Tibial artery (tissue), 4 donors: ENCODE measurements around the gene TRANK1.

Experiments
- DNase-seq, 2 donors: peaks; one replicate each; pipeline ENCODE4 v3.0.0-alpha.2; 2019
- H3K27ac ChIP-seq, 2 donors: fragments of 200-600 bp; sonication (generic) in 1 of 2; 1 replicate in 1 of 2; 2 replicates in 1 of 2; pipeline ENCODE4 v1.5.1; 2018 to 2019; ENCODE audit warnings: mild to moderate bottlenecking in 1 of 2
- H3K27me3 ChIP-seq, 2 donors: fragments of 200-600 bp; sonication (generic) in 1 of 2; one replicate each; pipeline versions ENCODE4 v1.5.1 to v1.6.0; 2016 to 2019
- H3K36me3 ChIP-seq, 3 donors: fragments of 200-600 bp; sonication (generic) in 2 of 3; one replicate each; pipeline ENCODE4 v1.5.1; 2016 to 2019; ENCODE audit warnings: mild to moderate bottlenecking in 2 of 3
- H3K4me1 ChIP-seq, 4 donors: fragments of 200-600 bp; sonication (generic) in 2 of 4; 1 replicate in 3 of 4; 2 replicates in 1 of 4; pipeline ENCODE4 v1.5.1; 2016 to 2019
- H3K4me3 ChIP-seq, 2 donors: fragments of 200-600 bp; sonication (generic) in 1 of 2; 1 replicate in 1 of 2; 2 replicates in 1 of 2; pipeline ENCODE4 v1.5.1; 2018 to 2019; ENCODE audit warnings: mild to moderate bottlenecking in 2 of 2
- H3K9me3 ChIP-seq, 3 donors: fragments of 200-600 bp; sonication (generic) in 1 of 3; one replicate each; pipeline ENCODE4 v1.5.1; 2016 to 2019
- intact Hi-C: fragments of 100-400 bp; cut with DNase I; formaldehyde crosslinking; loops from one replicate; pipeline ENCODE4 v1.15.0; 2023; ENCODE audit warnings: low total_unique reads
- TF ChIP-seq, protein P1 (sequence below), 2 experiments: fragments of 200-600 bp in 1 of 2; fragments of 450-650 bp in 1 of 2; IDR thresholded peaks; one replicate each; pipeline ENCODE4 v1.5.1; 2017 to 2019; ENCODE audit warnings: antibody characterized with exemption in 2 of 2, mild to moderate bottlenecking in 1 of 2, moderate library complexity in 1 of 2

Gene TRANK1

DNA sequence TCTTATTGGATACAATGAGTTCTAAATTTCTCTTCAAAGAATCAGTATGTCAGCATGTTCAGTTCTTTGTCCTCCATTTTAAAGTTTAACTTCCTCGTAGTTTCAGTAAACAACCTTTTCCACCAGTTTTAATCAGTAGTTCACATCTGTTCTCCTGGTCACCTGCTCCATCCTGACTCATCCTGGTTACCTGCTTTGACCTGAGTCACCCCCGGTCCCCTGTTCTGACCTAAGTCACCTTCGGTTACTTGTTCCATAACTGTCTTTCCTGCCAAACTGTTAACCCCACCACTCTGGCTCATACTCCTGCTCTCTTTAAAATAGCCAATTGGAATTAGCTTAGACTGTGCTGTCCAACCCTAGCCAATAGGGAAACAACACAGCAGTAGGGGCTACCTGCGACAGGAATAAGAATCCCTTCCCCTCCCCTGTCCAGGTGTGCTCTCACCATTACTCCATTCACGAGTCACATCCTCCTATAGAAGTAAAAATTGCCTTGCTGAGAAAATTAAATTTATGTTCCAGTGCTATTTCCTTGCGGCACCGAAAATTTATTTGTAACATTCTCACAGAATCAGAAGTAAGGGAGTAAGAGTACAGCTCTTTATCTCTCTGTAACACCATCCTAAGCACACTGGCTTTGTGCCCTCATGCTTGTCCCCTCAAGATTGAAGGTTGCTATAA is 23.8 kb downstream of the TRANK1 start:
- Histone ChIP-seq H3K27me3 (no peaks in the 10 kb centered on the region), H3K36me3 (no peaks in the 10 kb centered on the region), H3K9me3 (peaks cover 0 to 5% (median 0%) of the 10 kb centered on the region in 3 donors), H3K4me1 (no peaks in the 10 kb centered on the region), H3K27ac (no peak overlapping the region), H3K4me3 (no peak overlapping the region)
- DNase-seq = no peak
- intact Hi-C loops = no loop called here
- TF ChIP-seq, protein P1, sequence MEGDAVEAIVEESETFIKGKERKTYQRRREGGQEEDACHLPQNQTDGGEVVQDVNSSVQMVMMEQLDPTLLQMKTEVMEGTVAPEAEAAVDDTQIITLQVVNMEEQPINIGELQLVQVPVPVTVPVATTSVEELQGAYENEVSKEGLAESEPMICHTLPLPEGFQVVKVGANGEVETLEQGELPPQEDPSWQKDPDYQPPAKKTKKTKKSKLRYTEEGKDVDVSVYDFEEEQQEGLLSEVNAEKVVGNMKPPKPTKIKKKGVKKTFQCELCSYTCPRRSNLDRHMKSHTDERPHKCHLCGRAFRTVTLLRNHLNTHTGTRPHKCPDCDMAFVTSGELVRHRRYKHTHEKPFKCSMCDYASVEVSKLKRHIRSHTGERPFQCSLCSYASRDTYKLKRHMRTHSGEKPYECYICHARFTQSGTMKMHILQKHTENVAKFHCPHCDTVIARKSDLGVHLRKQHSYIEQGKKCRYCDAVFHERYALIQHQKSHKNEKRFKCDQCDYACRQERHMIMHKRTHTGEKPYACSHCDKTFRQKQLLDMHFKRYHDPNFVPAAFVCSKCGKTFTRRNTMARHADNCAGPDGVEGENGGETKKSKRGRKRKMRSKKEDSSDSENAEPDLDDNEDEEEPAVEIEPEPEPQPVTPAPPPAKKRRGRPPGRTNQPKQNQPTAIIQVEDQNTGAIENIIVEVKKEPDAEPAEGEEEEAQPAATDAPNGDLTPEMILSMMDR (IDR thresholded peaks at IDR 0.05) = no peak

DNA sequence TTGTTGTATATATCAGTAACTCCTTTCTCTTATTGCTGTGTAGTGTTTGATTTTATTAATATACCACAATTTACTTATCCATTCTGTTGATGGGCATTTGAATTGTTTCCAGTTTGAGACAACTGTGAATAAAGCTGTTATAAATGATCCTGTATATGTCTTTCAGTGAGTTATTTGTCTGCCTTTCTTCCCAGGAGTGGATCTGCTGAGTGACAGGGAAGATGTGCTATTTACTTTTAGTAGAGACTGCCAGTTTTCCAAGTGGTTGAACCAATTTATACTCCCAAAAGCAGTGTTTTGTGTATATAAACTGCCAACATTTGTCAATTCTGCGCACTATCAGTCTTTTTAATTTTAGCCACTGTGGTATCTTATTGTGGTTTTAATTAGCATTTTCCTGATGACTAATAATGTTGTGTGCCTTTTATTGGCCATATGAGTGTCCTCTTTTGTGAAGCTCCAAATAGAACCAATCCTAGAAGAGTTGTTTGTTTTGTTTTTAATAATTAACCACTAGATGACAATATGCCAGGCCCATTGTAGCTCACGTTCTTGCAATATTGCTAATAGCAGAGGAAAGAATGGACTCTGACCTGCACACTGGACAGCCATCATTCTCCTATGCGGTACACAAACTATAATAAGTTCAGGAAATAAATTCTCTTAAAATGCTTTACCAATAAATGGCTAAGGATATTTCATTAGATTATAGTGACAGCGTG is 25.3 kb downstream of the TRANK1 start:
- Histone ChIP-seq H3K4me3 (no peak overlapping the region), H3K27ac (no peak overlapping the region), H3K27me3 (no peaks in the 10 kb centered on the region), H3K36me3 (no peaks in the 10 kb centered on the region), H3K4me1 (no peaks in the 10 kb centered on the region), H3K9me3 (peaks cover 0 to 5% (median 0%) of the 10 kb centered on the region in 3 donors)
- intact Hi-C loops = no loop called here
- no peak for DNase-seq
- TF ChIP-seq, protein P1 (IDR thresholded peaks at IDR 0.05) = no peak

DNA sequence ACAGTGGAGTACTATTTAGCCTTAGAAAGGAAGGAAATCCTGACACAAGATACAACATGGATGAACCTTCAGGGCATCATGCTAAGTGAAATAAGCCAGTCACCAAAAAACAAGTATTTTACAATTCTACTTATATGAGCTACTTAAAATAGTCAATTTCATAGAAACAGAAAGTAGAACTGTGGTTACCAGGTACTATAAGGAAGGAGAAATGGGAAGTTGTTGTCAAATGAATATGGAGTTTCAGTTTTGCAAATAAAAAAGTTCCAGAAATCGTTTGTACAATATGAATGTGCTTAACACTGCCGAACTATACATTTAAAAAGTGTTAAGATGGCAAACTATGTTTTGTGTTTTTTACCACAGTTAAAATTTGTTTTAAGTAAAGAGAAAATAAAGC is 26.8 kb downstream of the TRANK1 start:
- H3K36me3 ChIP-seq = no peaks in the 10 kb centered on the region
- H3K9me3 ChIP-seq = peaks cover 0 to 5% (median 0%) of the 10 kb centered on the region in 3 donors
- no peak overlapping the region for H3K4me3 ChIP-seq
- intact Hi-C loops = no loop called here
- no peaks in the 10 kb centered on the region for H3K4me1 ChIP-seq
- no peaks in the 10 kb centered on the region for H3K27me3 ChIP-seq
- DNase-seq = no peak
- no peak overlapping the region for H3K27ac ChIP-seq
- TF ChIP-seq, protein P1 (IDR thresholded peaks at IDR 0.05) = no peak

DNA sequence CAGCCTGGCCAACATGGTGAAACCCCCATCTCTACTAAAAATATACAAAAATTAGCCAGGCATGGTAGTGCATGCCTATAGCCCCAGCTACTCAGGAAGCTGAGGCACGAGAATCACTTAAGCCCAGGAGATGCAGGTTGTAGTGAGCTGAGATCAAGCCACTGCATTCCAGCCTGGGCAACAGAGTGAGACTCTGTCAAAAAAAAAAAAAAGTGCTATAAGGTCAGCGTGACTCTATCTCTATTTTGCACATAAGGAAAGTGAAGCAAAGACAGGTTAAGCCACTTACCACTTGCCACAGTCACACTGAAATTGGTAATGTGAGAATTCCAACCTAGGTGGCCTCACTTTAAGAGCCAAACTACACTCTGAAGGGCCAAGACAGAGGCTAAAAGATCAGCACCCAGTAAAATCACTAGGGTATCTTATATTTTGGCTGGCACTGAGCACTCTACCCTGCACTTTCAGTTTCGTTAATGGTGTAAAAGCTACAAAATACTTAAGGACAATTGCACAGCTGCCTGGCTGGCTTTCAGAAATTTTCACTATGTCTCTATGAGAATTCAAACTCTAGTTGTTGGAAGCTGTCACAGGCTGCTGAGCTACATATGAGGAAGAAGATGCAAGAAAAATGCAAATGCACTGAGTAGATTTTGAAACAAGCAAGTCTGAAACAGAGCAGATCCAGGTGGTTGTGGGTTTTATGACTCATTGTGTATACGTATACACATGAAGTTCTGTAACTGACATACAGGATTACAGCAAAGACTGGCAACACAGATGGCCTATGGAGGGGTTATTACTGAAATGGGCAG is 32.7 kb downstream of the TRANK1 start:
- no peaks in the 10 kb centered on the region for H3K36me3 ChIP-seq
- no peak overlapping the region for H3K4me3 ChIP-seq
- TF ChIP-seq, protein P1 (IDR thresholded peaks at IDR 0.05) = no peak
- no peaks in the 10 kb centered on the region for H3K9me3 ChIP-seq
- no peak for DNase-seq
- no peaks in the 10 kb centered on the region for H3K27me3 ChIP-seq
- H3K27ac ChIP-seq = no peak overlapping the region
- H3K4me1 ChIP-seq = peaks cover 0 to 3% (median 0%) of the 10 kb centered on the region in 4 donors
- intact Hi-C loops = no loop called here

DNA sequence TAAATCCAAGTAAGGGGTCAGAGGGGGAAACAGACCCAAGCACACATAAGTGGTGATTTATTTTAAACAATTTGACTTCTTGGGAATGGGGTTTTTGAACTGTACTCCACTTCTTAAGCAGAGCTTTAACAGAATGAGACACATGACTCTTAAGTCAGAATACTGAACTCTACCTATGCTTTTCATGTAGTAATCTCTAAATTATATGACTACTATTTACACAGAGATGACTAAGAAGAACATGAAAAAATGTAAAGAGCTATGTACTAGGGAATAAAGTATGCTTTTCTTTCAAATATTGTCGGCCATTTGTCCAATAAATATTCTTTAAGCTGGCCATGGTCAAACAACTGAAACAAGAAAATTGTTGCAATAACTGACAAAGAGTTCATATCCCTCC is 35.2 kb downstream of the TRANK1 start:
- TF ChIP-seq, protein P1 (IDR thresholded peaks at IDR 0.05) = no peak
- intact Hi-C loops = no loop called here
- no peaks in the 10 kb centered on the region for H3K27me3 ChIP-seq
- no peaks in the 10 kb centered on the region for H3K36me3 ChIP-seq
- no peak overlapping the region for H3K4me3 ChIP-seq
- DNase-seq = no peak
- H3K9me3 ChIP-seq = no peaks in the 10 kb centered on the region
- H3K4me1 ChIP-seq = peaks cover 0 to 3% (median 0%) of the 10 kb centered on the region in 4 donors
- no peak overlapping the region for H3K27ac ChIP-seq
